ENCODE results near the gene GPR157. TPM values are rescaled to one million over a fixed set of nuclear protein-coding genes. Genes with fewer than 3 reads are reported as not detected.
A peak's percentile ranks its signal among the peaks of the same experiment; 100 is the strongest.

The GPR157 gene
- total RNA-seq, 1 donor from 2014 or later, result 1.6 TPM

DNA sequence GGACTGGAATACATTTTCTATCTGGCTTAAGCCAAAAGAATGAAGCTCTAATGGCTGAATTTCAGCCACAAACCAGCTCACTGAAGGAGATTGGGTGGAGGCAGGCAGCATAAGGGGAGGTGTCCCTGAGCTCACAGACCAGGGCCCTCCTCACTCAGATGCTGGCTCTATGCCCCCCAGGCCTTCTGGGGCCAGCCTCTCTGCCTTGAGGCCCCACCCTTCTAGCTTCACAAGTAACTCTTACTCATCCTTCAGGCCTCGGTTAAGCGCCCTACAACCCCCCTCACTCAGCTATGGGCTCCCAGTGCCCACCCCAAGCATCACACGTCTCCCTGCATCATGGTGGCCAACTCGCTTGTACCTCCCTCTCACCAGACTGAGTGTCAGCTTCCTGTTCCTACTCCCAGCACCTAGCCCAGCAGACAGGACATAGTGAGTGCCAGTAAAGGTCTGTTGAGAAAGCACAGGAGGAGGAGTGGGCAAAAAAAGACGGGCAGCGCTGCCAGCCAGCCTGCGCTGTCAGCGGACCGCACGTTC, 40.8 kb upstream of the GPR157 start:
- H3F3A ChIP-seq (ENCODE audit: low read depth), result peaks cover 5% of the 10 kb centered on the region
- peaks cover 6% of the 10 kb centered on the region for H4K20me1 ChIP-seq (ENCODE audit: low read depth)
- H2AFZ ChIP-seq (replicated peaks), result no peak overlapping the region
- Mint-ChIP-seq H3K27me3 (ENCODE audit: insufficient read depth, low read depth) (peaks cover 16% of the 10 kb centered on the region), H3K4me3 (no peak overlapping the region), H3K9me3 (no peaks in the 10 kb centered on the region), H3K36me3 (no peaks in the 10 kb centered on the region), H3K4me1 (peaks cover 14% of the 10 kb centered on the region), H3K27ac (peak overlapping the region; percentile 33)
- H3K4me3 ChIP-seq, result no peak overlapping the region
- no peak for DNase-seq (ENCODE audit: low spot score)
- peaks cover 92% of the 10 kb centered on the region for H3K79me2 ChIP-seq (ENCODE audit: low read depth)
- peaks cover 3% of the 10 kb centered on the region for H3K4me1 ChIP-seq
- TF ChIP-seq, protein P1, sequence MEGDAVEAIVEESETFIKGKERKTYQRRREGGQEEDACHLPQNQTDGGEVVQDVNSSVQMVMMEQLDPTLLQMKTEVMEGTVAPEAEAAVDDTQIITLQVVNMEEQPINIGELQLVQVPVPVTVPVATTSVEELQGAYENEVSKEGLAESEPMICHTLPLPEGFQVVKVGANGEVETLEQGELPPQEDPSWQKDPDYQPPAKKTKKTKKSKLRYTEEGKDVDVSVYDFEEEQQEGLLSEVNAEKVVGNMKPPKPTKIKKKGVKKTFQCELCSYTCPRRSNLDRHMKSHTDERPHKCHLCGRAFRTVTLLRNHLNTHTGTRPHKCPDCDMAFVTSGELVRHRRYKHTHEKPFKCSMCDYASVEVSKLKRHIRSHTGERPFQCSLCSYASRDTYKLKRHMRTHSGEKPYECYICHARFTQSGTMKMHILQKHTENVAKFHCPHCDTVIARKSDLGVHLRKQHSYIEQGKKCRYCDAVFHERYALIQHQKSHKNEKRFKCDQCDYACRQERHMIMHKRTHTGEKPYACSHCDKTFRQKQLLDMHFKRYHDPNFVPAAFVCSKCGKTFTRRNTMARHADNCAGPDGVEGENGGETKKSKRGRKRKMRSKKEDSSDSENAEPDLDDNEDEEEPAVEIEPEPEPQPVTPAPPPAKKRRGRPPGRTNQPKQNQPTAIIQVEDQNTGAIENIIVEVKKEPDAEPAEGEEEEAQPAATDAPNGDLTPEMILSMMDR (IDR thresholded peaks at IDR 0.05), result no peak
- TF ChIP-seq EZH2phosphoT487 (IDR thresholded peaks at IDR 0.05) (no peak), EZH2 (IDR thresholded peaks at IDR 0.05) (no peak)
- no peak overlapping the region for H3K9ac ChIP-seq
- H3K27ac ChIP-seq, result no peak overlapping the region
- H3K4me2 ChIP-seq, result no peak overlapping the region
- no peaks in the 10 kb centered on the region for H3K9me3 ChIP-seq (ENCODE audit: low read depth)
- H3K36me3 ChIP-seq, result no peaks in the 10 kb centered on the region
- no peaks in the 10 kb centered on the region for H3K27me3 ChIP-seq

GRCh38 chr1:9167638-9168037, 38.7 kb upstream of the GPR157 start:
- Histone ChIP-seq H3K9me3 (ENCODE audit: low read depth) (no peaks in the 10 kb centered on the region), H4K20me1 (ENCODE audit: low read depth) (peaks cover 18% of the 10 kb centered on the region), H3K27me3 (no peaks in the 10 kb centered on the region), H2AFZ (replicated peaks) (no peak overlapping the region), H3F3A (ENCODE audit: low read depth) (peaks cover 5% of the 10 kb centered on the region), H3K27ac (no peak overlapping the region), H3K9ac (no peak overlapping the region), H3K4me2 (no peak overlapping the region), H3K79me2 (ENCODE audit: low read depth) (peaks cover 90% of the 10 kb centered on the region), H3K4me1 (peaks cover 12% of the 10 kb centered on the region), H3K36me3 (no peaks in the 10 kb centered on the region), H3K4me3 (no peak overlapping the region)
- Mint-ChIP-seq H3K27me3 (ENCODE audit: insufficient read depth, low read depth) (peaks cover 11% of the 10 kb centered on the region), H3K27ac (no peak overlapping the region), H3K36me3 (no peaks in the 10 kb centered on the region), H3K9me3 (no peaks in the 10 kb centered on the region), H3K4me3 (peak overlapping the region; percentile 17), H3K4me1 (peaks cover 30% of the 10 kb centered on the region)
- TF ChIP-seq, protein P1 (IDR thresholded peaks at IDR 0.05), result no peak
- TF ChIP-seq EZH2 (IDR thresholded peaks at IDR 0.05), result no peak
- TF ChIP-seq EZH2phosphoT487 (IDR thresholded peaks at IDR 0.05), result no peak
- no peak for DNase-seq (ENCODE audit: low spot score)

DNA sequence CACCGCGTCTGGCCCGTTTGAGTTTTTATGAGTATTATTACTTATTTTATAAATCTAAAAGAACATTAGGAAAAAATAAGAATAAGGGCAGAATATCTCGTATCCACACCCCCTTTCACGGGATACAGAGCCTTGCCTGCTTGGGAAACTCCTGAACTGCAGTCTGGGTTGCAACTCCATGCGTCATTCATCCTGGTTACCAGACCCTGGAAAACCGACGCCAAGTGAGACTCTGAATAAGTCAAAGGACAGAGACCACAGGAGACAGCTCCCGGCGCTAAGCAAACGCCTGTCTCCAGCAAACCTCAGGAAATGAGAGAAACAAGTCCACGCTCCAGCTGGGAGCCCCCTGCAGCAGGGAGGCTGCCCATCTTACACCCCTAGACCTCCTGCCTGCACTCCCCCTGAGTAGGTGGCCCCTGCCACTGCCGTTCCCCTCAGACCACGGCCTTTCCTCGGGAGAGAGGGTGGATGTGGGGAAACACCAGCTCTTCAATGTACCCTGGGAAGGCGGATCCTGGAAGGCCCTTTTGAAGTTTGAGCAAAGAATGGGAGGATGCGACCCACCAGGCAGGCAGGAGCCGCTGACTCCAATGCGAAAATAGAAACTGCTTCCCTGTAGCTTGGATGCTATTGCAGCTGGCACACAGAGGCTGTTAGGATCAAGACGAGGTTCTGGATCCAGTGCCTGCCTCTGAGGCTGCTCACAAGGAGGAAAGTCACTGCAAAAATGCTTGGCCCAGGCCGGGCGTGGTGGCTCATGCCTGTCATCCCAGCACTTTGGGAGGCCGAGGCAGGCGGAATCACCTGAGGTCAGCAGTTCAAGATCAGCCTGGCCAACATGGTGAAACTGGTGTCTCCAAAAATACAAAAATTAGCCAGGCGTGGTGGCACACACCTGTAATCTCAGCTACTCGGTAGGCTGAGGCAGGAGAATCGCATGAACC, 37.7 kb upstream of the GPR157 start:
- H3K9me3 Mint-ChIP-seq, result no peaks in the 10 kb centered on the region
- TF ChIP-seq, protein P1 (IDR thresholded peaks at IDR 0.05), result no peak
- TF ChIP-seq EZH2 (IDR thresholded peaks at IDR 0.05), result no peak
- no peak for TF ChIP-seq EZH2phosphoT487 (IDR thresholded peaks at IDR 0.05)
- Histone ChIP-seq H3K9ac (peak overlapping the region; percentile 42), H4K20me1 (ENCODE audit: low read depth) (peaks cover 21% of the 10 kb centered on the region), H3K79me2 (ENCODE audit: low read depth) (peaks cover 90% of the 10 kb centered on the region), H3K9me3 (ENCODE audit: low read depth) (no peaks in the 10 kb centered on the region), H2AFZ (replicated peaks) (no peak overlapping the region), H3K4me1 (peaks cover 12% of the 10 kb centered on the region), H3K36me3 (no peaks in the 10 kb centered on the region), H3F3A (ENCODE audit: low read depth) (peaks cover 5% of the 10 kb centered on the region), H3K27ac (no peak overlapping the region), H3K4me3 (no peak overlapping the region), H3K27me3 (no peaks in the 10 kb centered on the region), H3K4me2 (peak overlapping the region; percentile 8)
- H3K27me3 Mint-ChIP-seq (ENCODE audit: insufficient read depth, low read depth), result peaks cover 13% of the 10 kb centered on the region
- H3K4me1 Mint-ChIP-seq, result peaks cover 38% of the 10 kb centered on the region
- peak overlapping the region; percentile 61 for H3K27ac Mint-ChIP-seq
- H3K36me3 Mint-ChIP-seq, result no peaks in the 10 kb centered on the region
- no peak overlapping the region for H3K4me3 Mint-ChIP-seq
- DNase-seq (ENCODE audit: low spot score), result no peak
